Central memory CD4-positive, alpha-beta T cell (primary cell): ENCODE measurements around the gene SUN5.
"Not testable (repeated sequence)": the region's sequence is repeated elsewhere in the genome, so short reads cannot be mapped to it uniquely, and the experiment has no call there.

ENCODE experiments used
- DNase-seq: peaks from one replicate; pipeline ENCODE4 v3.0.0; 2022

SUN5 gene

GRCh38 chr20:32975121-32975520, 29.1 kb downstream of the SUN5 start:
- not testable (repeated sequence) for DNase-seq

DNA sequence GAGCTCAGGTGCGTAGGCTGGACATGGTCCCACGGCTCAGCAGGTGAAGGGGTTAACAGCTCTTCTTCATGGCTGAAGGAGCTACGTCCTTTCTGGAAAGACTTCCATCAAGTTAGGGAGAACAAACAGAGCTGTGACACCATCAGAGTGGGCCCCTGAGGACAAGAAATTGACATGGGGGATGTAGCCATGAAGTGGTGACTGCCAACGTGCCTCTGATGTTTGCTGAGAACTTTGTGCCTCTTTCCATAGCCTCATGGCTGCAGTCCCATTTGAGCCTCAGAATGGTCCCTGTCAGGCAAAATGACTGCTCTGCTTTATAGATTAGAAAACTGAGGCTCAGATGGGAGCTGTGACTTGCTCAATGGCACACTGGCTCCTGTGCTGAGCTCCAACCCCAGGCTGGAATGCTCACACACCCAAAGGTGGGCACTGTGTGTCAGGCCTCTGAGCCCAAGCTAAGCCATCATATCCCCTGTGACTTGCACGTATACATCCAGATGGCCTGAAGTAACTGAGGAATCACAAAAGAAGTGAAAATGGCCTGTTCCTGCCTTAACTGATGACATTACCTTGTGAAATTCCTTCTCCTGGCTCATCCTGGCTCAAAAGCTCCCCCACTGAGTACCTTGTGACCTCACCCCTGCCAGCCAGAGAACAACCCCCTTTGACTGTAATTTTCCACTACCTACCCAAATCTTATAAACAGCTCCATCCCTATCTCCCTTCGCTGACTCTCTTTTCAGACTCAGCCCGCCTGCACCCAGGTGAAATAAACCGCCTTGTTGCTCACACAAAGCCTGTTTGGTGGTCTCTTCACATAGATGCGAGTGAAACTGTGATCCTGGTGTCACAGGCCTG, 29.8 kb downstream of the SUN5 start:
- not testable (repeated sequence) for DNase-seq

GRCh38 chr20:32973077-32973717, 31.0 kb downstream of the SUN5 start:
- no peak for DNase-seq

- peak; percentile 96 for DNase-seq
These were observed 31.8 kb downstream of the SUN5 start for GRCh38 chr20:32972181-32973076.

DNA sequence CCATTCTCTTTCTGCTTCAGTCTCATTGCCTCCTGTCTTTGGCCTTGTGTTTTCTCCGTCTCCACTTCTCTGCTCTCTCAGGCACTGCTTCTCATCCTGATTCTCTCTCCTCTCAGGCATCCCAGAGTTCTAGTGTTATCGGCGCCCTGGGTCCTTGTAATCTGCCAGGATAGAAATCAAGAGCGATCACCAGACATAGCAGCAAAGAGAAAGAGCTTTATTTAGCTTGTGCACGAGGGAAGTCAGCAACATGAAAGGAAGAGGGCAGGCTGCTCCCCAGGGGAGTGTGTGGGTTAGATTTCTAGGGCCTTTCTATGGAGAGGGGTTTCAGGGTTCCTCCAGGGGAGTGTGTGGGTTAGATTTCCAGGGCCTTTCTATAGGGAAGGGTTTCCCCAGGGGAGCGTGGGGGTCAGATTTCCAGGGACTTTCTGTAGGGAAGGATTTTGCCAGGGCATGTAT, 32.5 kb downstream of the SUN5 start:
- DNase-seq = peak; percentile 54

DNA sequence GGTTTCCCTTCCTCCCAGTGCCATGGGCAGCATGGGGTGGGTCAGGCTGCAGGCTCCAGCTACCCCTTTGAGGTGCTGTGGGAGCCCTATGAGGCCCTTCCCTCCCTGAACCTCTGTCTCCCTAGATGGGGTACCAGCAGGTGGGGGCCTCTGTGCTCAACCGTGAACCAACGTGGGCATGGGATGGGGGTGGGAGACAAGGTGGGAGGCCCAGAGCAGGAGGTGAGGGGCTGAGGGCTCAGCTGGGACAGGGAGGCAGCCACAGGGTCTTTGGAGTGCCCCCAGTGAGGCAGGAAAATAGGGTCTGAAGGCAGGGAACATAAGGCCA, 33.3 kb downstream of the SUN5 start:
- DNase-seq = no peak

- no peak for DNase-seq
These were observed 33.9 kb downstream of the SUN5 start for GRCh38 chr20:32970115-32970972.

GRCh38 chr20:32969356-32970114, 34.7 kb downstream of the SUN5 start:
- no peak for DNase-seq

DNA sequence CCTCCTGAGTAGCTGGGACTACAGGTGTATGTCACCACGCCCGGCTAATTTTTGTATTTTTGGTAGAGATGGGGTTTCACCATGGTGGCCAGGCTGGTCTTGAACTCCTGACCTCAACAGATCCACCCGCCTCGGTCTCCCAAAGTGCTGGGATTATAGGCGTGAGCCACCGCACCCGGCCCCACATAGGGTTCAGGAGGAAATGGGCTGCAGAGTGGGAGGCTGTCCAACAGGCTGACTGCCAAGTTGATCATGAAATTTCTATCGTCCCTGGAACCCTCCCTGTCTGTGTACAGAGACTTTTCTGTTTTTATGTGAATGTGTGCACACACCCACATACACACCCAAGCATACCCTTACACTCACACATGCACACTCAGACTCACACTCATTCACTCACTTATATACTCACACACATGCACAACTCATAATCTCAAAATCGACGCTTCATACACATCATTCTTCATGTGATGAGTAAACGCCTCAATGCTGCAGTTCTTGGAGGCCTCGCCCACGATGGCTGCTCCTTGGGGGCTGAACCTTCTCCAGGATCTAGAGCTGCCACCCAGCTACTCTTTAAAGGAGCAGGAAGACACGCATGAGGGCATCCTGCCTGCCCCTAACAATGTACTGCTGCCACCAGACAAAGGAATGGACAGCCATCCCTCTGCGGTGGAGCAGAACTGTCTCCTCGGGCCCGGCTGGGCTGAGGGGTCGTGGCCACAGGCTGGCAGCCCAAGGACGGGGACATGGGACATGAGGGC, 35.6 kb downstream of the SUN5 start:
- DNase-seq = peak; percentile 13

GRCh38 chr20:32967961-32968457, 36.2 kb downstream of the SUN5 start:
- peak; percentile 76 for DNase-seq

GRCh38 chr20:32966881-32967781, 37.1 kb downstream of the SUN5 start:
- peak; percentile 77 for DNase-seq

- DNase-seq = no peak
These were observed 37.9 kb downstream of the SUN5 start for GRCh38 chr20:32966382-32966781.

DNA sequence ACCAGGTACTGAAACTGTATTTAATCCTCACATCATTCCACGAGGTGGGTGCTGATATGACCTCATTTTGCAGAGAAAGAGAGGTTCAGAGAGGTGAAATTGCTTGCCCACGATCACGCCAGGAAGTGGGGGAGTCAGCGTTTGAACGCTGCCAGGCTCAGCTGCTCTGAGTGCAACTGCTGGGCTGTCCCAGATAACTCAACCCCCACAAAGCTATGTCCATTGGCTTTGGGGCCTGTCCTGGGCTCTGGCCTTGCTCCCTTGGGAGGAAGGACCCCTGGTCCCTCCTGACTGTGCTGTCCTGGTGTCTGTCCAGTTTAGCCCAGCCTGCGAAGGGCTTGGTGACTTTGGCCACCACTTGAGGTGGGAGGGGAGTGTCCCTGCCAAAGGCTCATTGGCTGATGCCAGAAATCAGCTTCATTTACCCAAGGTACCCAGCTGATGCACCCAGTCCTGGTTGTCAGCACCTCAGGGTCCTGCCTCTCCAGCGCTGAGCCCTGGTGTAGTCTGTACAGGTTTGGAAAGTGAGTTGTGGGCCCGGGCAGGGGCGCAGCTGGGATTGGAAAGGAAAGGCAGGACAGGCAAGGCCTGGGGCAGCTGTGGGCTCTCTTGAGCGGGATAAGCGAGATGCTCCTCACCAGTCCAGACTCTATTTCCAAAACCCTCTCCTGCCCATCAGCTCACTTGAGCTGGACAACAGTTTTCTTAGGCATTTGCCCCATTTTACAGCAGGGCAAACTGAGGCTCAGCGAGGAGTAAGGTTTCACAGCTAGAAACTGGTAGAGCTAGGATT, 38.5 kb downstream of the SUN5 start:
- peak; percentile 38 for DNase-seq

DNA sequence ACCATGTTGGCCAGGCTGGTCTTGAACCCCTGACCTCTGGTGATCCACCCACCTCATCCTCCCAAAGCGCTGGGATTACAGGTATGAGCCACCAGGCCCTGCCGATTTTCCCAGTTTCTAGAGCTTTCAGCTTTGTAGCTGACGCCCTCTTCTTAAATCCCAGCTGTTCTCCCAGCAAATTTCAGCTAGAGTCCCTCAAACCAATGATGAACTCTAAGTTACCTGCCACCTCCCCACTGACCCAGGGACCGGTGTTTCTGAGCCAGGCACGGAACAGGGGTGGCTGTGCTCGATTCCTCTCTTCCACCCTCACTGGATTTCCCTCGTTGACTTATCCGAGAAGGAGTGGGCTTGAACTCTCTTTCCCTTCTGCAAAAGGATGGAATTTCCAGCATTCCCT, 39.1 kb downstream of the SUN5 start:
- DNase-seq = no peak

DNA sequence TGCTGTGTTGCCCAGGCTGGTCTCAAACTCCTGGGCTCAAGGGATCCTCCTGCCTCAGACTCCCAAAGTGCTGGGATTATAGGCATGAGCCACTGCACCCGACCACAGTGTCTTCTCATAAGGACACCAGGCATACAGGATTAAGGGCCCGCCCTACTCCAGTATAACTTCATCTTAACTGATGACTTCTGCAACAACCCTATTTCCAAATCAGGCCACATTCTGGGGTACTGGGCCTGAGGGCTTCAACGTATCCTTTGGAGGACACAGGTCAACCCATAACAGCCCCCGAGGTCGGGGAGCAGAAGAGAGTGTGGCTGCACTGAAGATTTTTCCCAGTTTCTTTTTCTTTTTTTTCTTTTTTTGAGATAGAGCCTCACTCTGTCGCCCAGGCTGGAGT, 39.7 kb downstream of the SUN5 start:
- DNase-seq = no peak

GRCh38 chr20:32963176-32963575, 41.1 kb downstream of the SUN5 start:
- no peak for DNase-seq

DNA sequence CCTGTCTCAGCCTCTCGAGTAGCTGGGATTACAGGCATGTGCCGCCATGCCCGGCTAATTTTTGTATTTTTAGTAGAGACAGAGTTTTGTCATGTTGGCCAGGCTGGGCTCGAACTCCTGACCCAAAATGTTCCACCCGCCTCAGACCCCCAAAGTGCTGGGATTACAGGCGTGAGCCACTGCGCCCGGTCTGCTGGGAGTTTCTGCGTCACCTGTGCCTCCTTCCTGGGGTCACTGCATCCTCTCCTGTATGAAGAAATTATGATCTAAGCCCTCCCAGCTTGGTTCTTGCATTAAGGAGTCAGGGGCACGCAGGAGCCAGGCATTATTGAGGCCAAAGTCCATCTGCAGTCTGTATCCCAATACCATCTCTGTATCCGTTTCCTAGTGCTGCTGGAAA, 41.6 kb downstream of the SUN5 start:
- DNase-seq = not testable (repeated sequence)

GRCh38 chr20:32962053-32962452, 42.2 kb downstream of the SUN5 start:
- no peak for DNase-seq
